H1 (cell line): ENCODE results near the gene GRIFIN. TPM values are rescaled to one million over a fixed set of nuclear protein-coding genes. Genes with fewer than 3 reads are reported as not detected.

ENCODE experiments used
- SUZ12 ChIP-seq: fragments of 200-600 bp; sonication (generic); IDR thresholded peaks from 2 replicates; pipeline ENCODE4 v1.6.1; 2012; ENCODE audit warnings: mild to moderate bottlenecking, inconsistent platforms, low read length, moderate library complexity, mixed read lengths
- YY1 ChIP-seq: IDR thresholded peaks from 2 replicates; pipeline ENCODE4 v1.6.1; 2011; ENCODE audit warnings: low read depth, mild to moderate bottlenecking, low read length
- polyA plus RNA-seq, 7 experiments: library from polyadenylated mRNA; depleted of rRNA in 3 of 7; stranded (reverse) in 5 of 7; unstranded in 2 of 7; fragments of >200 nt in 5 of 7; fragments of 200-250 nt in 2 of 7; gene quantifications; 1 replicate in 5 of 7; 2 replicates in 1 of 7; 4 replicates in 1 of 7; pipeline versions ENCODE4 v1.2.1 to v1.2.3, GENCODE V29; 2011 to 2013; ENCODE audit warnings: missing spikeins in 2 of 7, mixed read lengths in 2 of 7
- total RNA-seq: library from RNA; stranded (reverse); fragmentation: NEBNext Ultra II Directional; extraction: Animal tissue kit (Norgen Biotek cat#: 25700); gene quantifications from 2 replicates; pipeline ENCODE4 v1.2.1, GENCODE V29; 2021

GRIFIN gene
- total and polyA plus RNA-seq, 2 of the 8 experiments (the other 6 are each of a cell fraction or from before 2014, with no cell fraction given): not detected

GRCh38 chr7:2490181-2490651 lies 14.0 kb upstream of the GRIFIN start (continued):
- TF ChIP-seq SUZ12: no peak
- no peak for TF ChIP-seq YY1
